ENCODE data around the gene WNT3A. TPM values are rescaled to one million over a fixed set of nuclear protein-coding genes. Genes with fewer than 3 reads are reported as not detected.

Gene WNT3A
- total and polyA plus RNA-seq, 2 experiments from 2014 or later, result 0.07 to 0.65 TPM

- Mint-ChIP-seq H3K9me3 (peaks cover 3% of the 10 kb centered on the region; the same call in 2 of the 3 replicates), H3K36me3 (ENCODE audit: low read depth) (no peaks in the 10 kb centered on the region; the same call in 2 of the 3 replicates), H3K27me3 (ENCODE audit: insufficient read depth, low read depth, poor library complexity) (peaks cover 78% of the 10 kb centered on the region), H3K4me3 (no peak overlapping the region; the same call in 2 of the 3 replicates), H3K4me1 (peaks cover 20% of the 10 kb centered on the region), H3K27ac (no peak overlapping the region)
- H3K79me2 ChIP-seq (replicated peaks; ENCODE audit: insufficient read depth), result no peaks in the 10 kb centered on the region
- no peak overlapping the region for H2AFZ ChIP-seq
- no peak overlapping the region for H3K27ac ChIP-seq (ENCODE audit: low read depth)
- H3K4me2 ChIP-seq, result no peak overlapping the region
- no peaks in the 10 kb centered on the region for H3K9me2 ChIP-seq (ENCODE audit: insufficient read depth)
- H3K4me3 ChIP-seq, result no peak overlapping the region
- peaks cover 77% of the 10 kb centered on the region for H3K27me3 ChIP-seq (ENCODE audit: insufficient read depth)
- no peaks in the 10 kb centered on the region for H3F3A ChIP-seq (replicated peaks; ENCODE audit: low read depth)
- no peaks in the 10 kb centered on the region for H3K36me3 ChIP-seq (ENCODE audit: insufficient read depth)
- peaks cover 11% of the 10 kb centered on the region for H3K4me1 ChIP-seq (ENCODE audit: insufficient read depth)
- no peaks in the 10 kb centered on the region for H4K20me1 ChIP-seq (replicated peaks; ENCODE audit: insufficient read depth)
- no peak for TF ChIP-seq POLR2AphosphoS5 (IDR thresholded peaks at IDR 0.05; ENCODE audit: low read depth)
- no peak for TF ChIP-seq CTCF (conservative IDR thresholded peaks at IDR 0.05; ENCODE audit: low read depth in 2 of 2)
- TF ChIP-seq JUNB (IDR thresholded peaks at IDR 0.05; ENCODE audit: unreplicated experiment), result no peak
- TF ChIP-seq EZH2 (IDR thresholded peaks at IDR 0.05; ENCODE audit: low read depth, unreplicated experiment), result no peak
- no peak for TF ChIP-seq ZNF331 (CRISPR knock-in tag; IDR thresholded peaks at IDR 0.05; ENCODE audit: low read depth)
- no peak for TF ChIP-seq EZH2phosphoT487 (IDR thresholded peaks at IDR 0.05; ENCODE audit: unreplicated experiment)
- no peak for TF ChIP-seq ZNF462 (CRISPR knock-in tag; IDR thresholded peaks at IDR 0.05)
- no peak for TF ChIP-seq REST (IDR thresholded peaks at IDR 0.05; ENCODE audit: unreplicated experiment)
- no peak for DNase-seq (ENCODE audit: low spot score)
- ATAC-seq, result no peak
Observed at GRCh38 chr1:228011721-228012311, 5.0 kb downstream of the WNT3A start.

All from GM23338 (cell line).